K562 (cell line): ENCODE measurements around the gene ADGRA3. TPM values are rescaled to one million over a fixed set of nuclear protein-coding genes. Genes with fewer than 3 reads are reported as not detected.

Source experiments
- ATAC-seq: fragments of 200-7000 bp; cut with Tn5 transposase; 3 replicates; pipeline ENCODE4 v1.9.1; 2020; ENCODE audit warnings: moderate library complexity
- BruUV-seq: library from RNA; stranded (reverse); fragments of 400-500 nt; replicated peaks from 2 replicates; lab custom pipeline; 2021; lab: Mats Ljungman, UMichigan
- CTCF ChIA-PET: fragments of 300-600 bp; formaldehyde crosslinking; extraction: SDS; loops from one replicate; lab custom pipeline; 2021; ENCODE audit warnings: low intra/inter-chr PET ratio; lab: Yijun Ruan, JAX
- POLR2A ChIA-PET: fragments of 300-600, 350-650 bp; sonication (Branson Sonifier 250); formaldehyde crosslinking; extraction: SDS; loops from one replicate; lab custom pipeline; 2021; ENCODE audit warnings: antibody characterized with exemption, inconsistent platforms; lab: Yijun Ruan, JAX
- DNase-seq, 4 experiments: peaks; one replicate each; pipeline versions ENCODE4 v3.0.0 to v3.0.0-alpha.2; 2011 to 2018; ENCODE audit warnings: low spot score in 3 of 4, mixed read lengths in 3 of 4; ENCODE audit errors: extremely low read depth in 1 of 4
- FAIRE-seq: peaks from 2 replicates; lab custom pipeline; 2011; peaks lifted over from hg19 to GRCh38; lab: Jason Lieb, UNC
- H2AFZ ChIP-seq: 2 replicates; pipeline ENCODE4 v1.6.0; 2011; ENCODE audit warnings: low read depth, low read length, control low read depth, inconsistent platforms
- H3K27ac ChIP-seq: fragments of 200-600 bp; 3 replicates; pipeline ENCODE4 v1.8.0; 2011; ENCODE audit warnings: low read depth, mild to moderate bottlenecking, control low read depth, inconsistent platforms, low read length, moderate library complexity, mixed read lengths; ENCODE audit errors: extremely low read depth
- H3K27me3 ChIP-seq, 2 experiments: fragments of 300-600 bp in 1 of 2; 2 replicates in 1 of 2; 3 replicates in 1 of 2; pipeline versions ENCODE4 v1.6.0 to v1.8.0; 2011; ENCODE audit warnings: inconsistent platforms in 2 of 2, low read length in 2 of 2, mild to moderate bottlenecking in 1 of 2, mixed read lengths in 1 of 2, moderate library complexity in 1 of 2; ENCODE audit not compliant: control insufficient read depth in 2 of 2, insufficient read depth in 2 of 2
- H3K36me3 ChIP-seq: fragments of 300-600 bp; 3 replicates; pipeline ENCODE4 v1.8.0; 2011; ENCODE audit warnings: mild to moderate bottlenecking, low read length, inconsistent platforms; ENCODE audit not compliant: control insufficient read depth, insufficient read depth
- H3K4me1 ChIP-seq, 2 experiments: fragments of 200-600 bp in 1 of 2; replicated peaks in 1 of 2; 2 replicates in 1 of 2; 3 replicates in 1 of 2; pipeline versions ENCODE4 v1.5.1 to v1.8.0; 2011; ENCODE audit warnings: inconsistent platforms in 2 of 2, low read length in 2 of 2, mild to moderate bottlenecking in 1 of 2, mixed read lengths in 1 of 2, moderate library complexity in 1 of 2; ENCODE audit not compliant: control insufficient read depth in 2 of 2, insufficient read depth in 2 of 2
- H3K4me2 ChIP-seq: 2 replicates; pipeline ENCODE4 v1.6.1; 2011; ENCODE audit warnings: low read length, control low read depth, inconsistent platforms, mixed read lengths; ENCODE audit not compliant: insufficient read depth
- H3K4me3 ChIP-seq: fragments of 200-600 bp; sonication (generic), shearing (Covaris generic); 2 replicates; pipeline ENCODE4 v1.5.1; 2016; ENCODE audit warnings: control low read depth, inconsistent platforms
- H3K79me2 ChIP-seq: fragments of 200-600 bp; 3 replicates; pipeline ENCODE4 v1.8.0; 2011; ENCODE audit warnings: low read length, inconsistent platforms; ENCODE audit not compliant: control insufficient read depth, insufficient read depth
- H3K9ac ChIP-seq, 2 experiments: 2 replicates each; pipeline versions ENCODE4 v1.6.0 to v1.6.1; 2011; ENCODE audit warnings: low read depth in 2 of 2, low read length in 2 of 2, control low read depth in 1 of 2, inconsistent platforms in 1 of 2, mild to moderate bottlenecking in 1 of 2, mixed read lengths in 1 of 2; ENCODE audit not compliant: insufficient read depth in 1 of 2
- H3K9me1 ChIP-seq: one replicate; pipeline ENCODE4 v1.6.0; 2011; ENCODE audit warnings: inconsistent platforms, mild to moderate bottlenecking, low read length, moderate library complexity; ENCODE audit not compliant: control insufficient read depth, insufficient read depth
- H3K9me3 ChIP-seq: replicated peaks from 2 replicates; pipeline ENCODE4 v1.5.1; 2011; ENCODE audit warnings: low read depth, low read length, inconsistent platforms; ENCODE audit not compliant: control insufficient read depth, insufficient read depth
- H4K20me1 ChIP-seq: replicated peaks from 2 replicates; pipeline ENCODE4 v1.6.1; 2011; ENCODE audit warnings: low read length, inconsistent platforms, mixed read lengths; ENCODE audit not compliant: control insufficient read depth, insufficient read depth
- ETS2 ChIP-seq: IDR thresholded peaks from 2 replicates; pipeline ENCODE4 v1.6.1; 2016; ENCODE audit warnings: borderline replicate concordance, missing genetic modification characterization, mild to moderate bottlenecking, moderate library complexity, missing compliant biosample characterization; ENCODE audit not compliant: poor library complexity, severe bottlenecking
- FIP1L1 ChIP-seq: fragments of 200-400 bp; formaldehyde crosslinking; IDR thresholded peaks from 2 replicates; pipeline ENCODE4 v1.6.1; 2018; ENCODE audit warnings: mild to moderate bottlenecking, low read depth, low read length; ENCODE audit not compliant: poor library complexity, severe bottlenecking
- HLTF ChIP-seq: fragments of 450-650 bp; IDR thresholded peaks from 2 replicates; pipeline ENCODE4 v1.6.1; 2016
- HSF4 ChIP-seq: fragments of 250-450 bp; sonication (Bioruptor Pico); IDR thresholded peaks from 2 replicates; pipeline ENCODE4 v2.1.2; 2022; ENCODE audit warnings: mild to moderate bottlenecking, moderate library complexity, borderline replicate concordance
- MGA ChIP-seq: fragments of 450-650 bp; IDR thresholded peaks from 2 replicates; pipeline ENCODE4 v1.6.1; 2016; ENCODE audit warnings: mild to moderate bottlenecking, moderate library complexity
- MYBL2 ChIP-seq, 2 experiments: fragments of 450-650 bp in 1 of 2; sonication (generic) in 1 of 2; formaldehyde crosslinking in 1 of 2; IDR thresholded peaks; 2 replicates each; pipeline versions ENCODE4 v1.6.1 to v1.8.1; 2017 to 2022; ENCODE audit warnings: borderline replicate concordance in 1 of 2, inconsistent platforms in 1 of 2, low read depth in 1 of 2, mild to moderate bottlenecking in 1 of 2, missing genetic modification reagents in 1 of 2, moderate library complexity in 1 of 2
- POLR2B ChIP-seq: fragments of 450-650 bp; IDR thresholded peaks from 2 replicates; pipeline ENCODE4 v1.6.1; 2018; ENCODE audit warnings: low read depth; ENCODE audit not compliant: partially characterized antibody
- PYGO2 ChIP-seq: fragments of 450-650 bp; IDR thresholded peaks from 2 replicates; pipeline ENCODE4 v1.6.1; 2016; ENCODE audit warnings: mild to moderate bottlenecking, missing genetic modification characterization, moderate library complexity, missing compliant biosample characterization
- RBBP5 ChIP-seq: fragments of 200-600 bp; sonication (generic); IDR thresholded peaks from 2 replicates; pipeline ENCODE4 v1.6.1; 2012; ENCODE audit warnings: borderline replicate concordance, mild to moderate bottlenecking, low read length, control low read depth, inconsistent platforms; ENCODE audit not compliant: insufficient read depth, poor library complexity, severe bottlenecking
- RNF2 ChIP-seq: sonication (generic); IDR thresholded peaks from 2 replicates; pipeline ENCODE4 v1.6.1; 2016
- SIN3B ChIP-seq: fragments of 450-650 bp; IDR thresholded peaks from 2 replicates; pipeline ENCODE4 v1.6.1; 2017; ENCODE audit warnings: low read depth, mild to moderate bottlenecking, moderate library complexity
- ZNF174 ChIP-seq: fragments of 250-450 bp; sonication (Bioruptor Pico); IDR thresholded peaks from 2 replicates; pipeline ENCODE4 v1.4.0; 2020; ENCODE audit warnings: mild to moderate bottlenecking
- WGBS: fragments of 100-300 bp; shearing (Covaris generic); methylation state at CpG from one replicate; pipeline ENCODE4 v1.1.6; 2016; ENCODE audit warnings: low coverage, mixed read lengths; ENCODE audit not compliant: insufficient coverage; ENCODE audit errors: missing lambda C conversion rate; 5-methylcytosine and 5-hydroxymethylcytosine counted together
- in situ Hi-C: fragments of 300-500 bp; cut with MboI; formaldehyde crosslinking; loops from 4 replicates; pipeline ENCODE4 v1.15.0; 2018; ENCODE audit warnings: inconsistent platforms, mixed read lengths
- intact Hi-C: fragments of 100-400 bp; cut with micrococcal nuclease; formaldehyde crosslinking; loops from 2 replicates; pipeline ENCODE4 v1.14.2; 2022
- polyA plus RNA-seq, 8 experiments: library from polyadenylated mRNA; depleted of rRNA in 4 of 8; stranded (reverse) in 5 of 8; unstranded in 3 of 8; fragments of >200 nt; fragmentation: Nextera tagmentation in 2 of 8; fragmentation: Illumina TruSeq in 1 of 8; extraction: Ambion mirVana in 2 of 8; extraction: Trizol in 1 of 8; gene quantifications; 2 replicates each; pipeline versions ENCODE4 v1.2.1 to v1.2.3, GENCODE V29; 2011 to 2014; ENCODE audit warnings: inconsistent platforms in 1 of 8, missing spikeins in 1 of 8
- total RNA-seq, 7 experiments: library from RNA; depleted of rRNA in 6 of 7; stranded (reverse); fragments of >200 nt in 6 of 7; fragmentation: Illumina TruSeq in 2 of 7; extraction: Trizol in 2 of 7; gene quantifications; 2 replicates each; pipeline versions ENCODE4 v1.2.1 to v1.2.3, GENCODE V29; 2011 to 2021; ENCODE audit warnings: low replicate concordance in 1 of 7

ADGRA3 gene
- total and polyA plus RNA-seq, 9 of the 15 experiments (the other 6 are each of a cell fraction or from before 2014, with no cell fraction given): 0.06 to 2.3 (median 0.27) TPM; not detected in 3

GRCh38 chr4:22554670-22555069, 38.8 kb upstream of the ADGRA3 start:
- Histone ChIP-seq H4K20me1 (no peaks in the 10 kb centered on the region), H3K79me2 (no peaks in the 10 kb centered on the region), H3K27ac (no peak overlapping the region), H3K27me3 (no peaks in the 10 kb centered on the region), H3K4me1 (no peaks in the 10 kb centered on the region), H3K9ac (no peak overlapping the region), H3K9me3 (peaks cover 4% of the 10 kb centered on the region), H3K4me3 (no peak overlapping the region), H2AFZ (no peak overlapping the region), H3K9me1 (no peaks in the 10 kb centered on the region), H3K4me2 (no peak overlapping the region), H3K36me3 (no peaks in the 10 kb centered on the region)
- intact Hi-C loops (no loop called here), in situ Hi-C loops (no loop called here)
- DNase-seq (no peak), ATAC-seq (no peak), FAIRE-seq (no peak)
- 0% methylated on average over 2 of the region's 2 CpGs for WGBS
- ChIA-PET POLR2A (no interaction called here), CTCF (no interaction called here)
- no TSS peak for BruUV-seq
- TF ChIP-seq RBBP5 (no peak), SIN3B (no peak), RNF2 (no peak), MGA (no peak), MYBL2 (IDR thresholded peaks at IDR 0.05; ENCODE audit: low read depth) (no peak), MYBL2 (CRISPR knock-in tag; IDR thresholded peaks at IDR 0.05; ENCODE audit: borderline replicate concordance) (no peak), ETS2 (no peak), PYGO2 (no peak), HLTF (no peak), HSF4 (no peak), ZNF174 (no peak), POLR2B (no peak), FIP1L1 (no peak)
